ENCODE results near the gene ITGA8.
A peak's percentile ranks its signal among the peaks of the same experiment; 100 is the strongest.
"Not testable (repeated sequence)": the region's sequence is repeated elsewhere in the genome, so short reads cannot be mapped to it uniquely, and the experiment has no call there.

Gene ITGA8

GRCh38 chr10:15719899-15720634 lies at the start of gene ITGA8:
Gene ITGA8, minus strand, starts transcription at chr10:15719922. Its CDS starts 151 bp downstream, at chr10:15719771.
- peak; percentile 15 for DNase-seq
- in situ Hi-C loops (cut with HindIII; ENCODE audit: low pct_ligation_motif_present, low pct_unique_long_range_greater_than_20kb, low sequenced_read_pairs) = no loop called here

GRCh38 chr10:15764892-15765454 lies 45.3 kb upstream of the ITGA8 start:
- in situ Hi-C loops (cut with HindIII; ENCODE audit: low pct_ligation_motif_present, low pct_unique_long_range_greater_than_20kb, low sequenced_read_pairs) = no loop called here
- no peak for DNase-seq

- DNase-seq = no peak
- in situ Hi-C loops (cut with HindIII; ENCODE audit: low pct_ligation_motif_present, low pct_unique_long_range_greater_than_20kb, low sequenced_read_pairs) = no loop called here
Observed at GRCh38 chr10:15763006-15763405, 43.3 kb upstream of the ITGA8 start.

- in situ Hi-C loops (cut with HindIII; ENCODE audit: low pct_ligation_motif_present, low pct_unique_long_range_greater_than_20kb, low sequenced_read_pairs); DNase-seq: not testable (repeated sequence)
Observed at GRCh38 chr10:15762239-15762638, 42.5 kb upstream of the ITGA8 start.

GRCh38 chr10:15761224-15761623 lies 41.5 kb upstream of the ITGA8 start:
- in situ Hi-C loops (cut with HindIII; ENCODE audit: low pct_ligation_motif_present, low pct_unique_long_range_greater_than_20kb, low sequenced_read_pairs) = not testable (repeated sequence)

GRCh38 chr10:15760681-15761080 lies 41.0 kb upstream of the ITGA8 start:
- DNase-seq = no peak
- in situ Hi-C loops (cut with HindIII; ENCODE audit: low pct_ligation_motif_present, low pct_unique_long_range_greater_than_20kb, low sequenced_read_pairs) = no loop called here

More at GRCh38 chr10:15761224-15761623, 41.5 kb upstream of the ITGA8 start:
- DNase-seq = not testable (repeated sequence)

- in situ Hi-C loops (cut with HindIII; ENCODE audit: low pct_ligation_motif_present, low pct_unique_long_range_greater_than_20kb, low sequenced_read_pairs) = no loop called here
- no peak for DNase-seq
Observed at GRCh38 chr10:15759265-15759664, 39.5 kb upstream of the ITGA8 start.

GRCh38 chr10:15758618-15759017 lies 38.9 kb upstream of the ITGA8 start:
- in situ Hi-C loops (cut with HindIII; ENCODE audit: low pct_ligation_motif_present, low pct_unique_long_range_greater_than_20kb, low sequenced_read_pairs) = no loop called here
- no peak for DNase-seq

- no peak for DNase-seq
- in situ Hi-C loops (cut with HindIII; ENCODE audit: low pct_ligation_motif_present, low pct_unique_long_range_greater_than_20kb, low sequenced_read_pairs) = no loop called here
Observed at GRCh38 chr10:15754937-15755336, 35.2 kb upstream of the ITGA8 start.

GRCh38 chr10:15751046-15751445 lies 31.3 kb upstream of the ITGA8 start:
- no peak for DNase-seq
- in situ Hi-C loops (cut with HindIII; ENCODE audit: low pct_ligation_motif_present, low pct_unique_long_range_greater_than_20kb, low sequenced_read_pairs) = no loop called here

GRCh38 chr10:15748126-15748525 lies 28.4 kb upstream of the ITGA8 start:
- no peak for DNase-seq
- in situ Hi-C loops (cut with HindIII; ENCODE audit: low pct_ligation_motif_present, low pct_unique_long_range_greater_than_20kb, low sequenced_read_pairs) = no loop called here

- DNase-seq = no peak
- in situ Hi-C loops (cut with HindIII; ENCODE audit: low pct_ligation_motif_present, low pct_unique_long_range_greater_than_20kb, low sequenced_read_pairs) = no loop called here
Observed at GRCh38 chr10:15747632-15748031, 27.9 kb upstream of the ITGA8 start.

GRCh38 chr10:15745751-15746150 lies 26.0 kb upstream of the ITGA8 start:
- no peak for DNase-seq
- in situ Hi-C loops (cut with HindIII; ENCODE audit: low pct_ligation_motif_present, low pct_unique_long_range_greater_than_20kb, low sequenced_read_pairs) = no loop called here

- DNase-seq = peak; percentile 47
- in situ Hi-C loops (cut with HindIII; ENCODE audit: low pct_ligation_motif_present, low pct_unique_long_range_greater_than_20kb, low sequenced_read_pairs) = no loop called here
Observed at GRCh38 chr10:15744217-15744865, 24.6 kb upstream of the ITGA8 start.

GRCh38 chr10:15743443-15743842 lies 23.7 kb upstream of the ITGA8 start:
- no peak for DNase-seq
- in situ Hi-C loops (cut with HindIII; ENCODE audit: low pct_ligation_motif_present, low pct_unique_long_range_greater_than_20kb, low sequenced_read_pairs) = no loop called here

GRCh38 chr10:15742836-15743235 lies 23.1 kb upstream of the ITGA8 start:
- no peak for DNase-seq
- in situ Hi-C loops (cut with HindIII; ENCODE audit: low pct_ligation_motif_present, low pct_unique_long_range_greater_than_20kb, low sequenced_read_pairs) = no loop called here

GRCh38 chr10:15742102-15742501 lies 22.4 kb upstream of the ITGA8 start:
- in situ Hi-C loops (cut with HindIII; ENCODE audit: low pct_ligation_motif_present, low pct_unique_long_range_greater_than_20kb, low sequenced_read_pairs) = no loop called here
- DNase-seq = no peak

- no peak for DNase-seq
- in situ Hi-C loops (cut with HindIII; ENCODE audit: low pct_ligation_motif_present, low pct_unique_long_range_greater_than_20kb, low sequenced_read_pairs) = no loop called here
Observed at GRCh38 chr10:15741581-15741980, 21.9 kb upstream of the ITGA8 start.

- no peak for DNase-seq
- in situ Hi-C loops (cut with HindIII; ENCODE audit: low pct_ligation_motif_present, low pct_unique_long_range_greater_than_20kb, low sequenced_read_pairs) = no loop called here
Observed at GRCh38 chr10:15740261-15740660, 20.5 kb upstream of the ITGA8 start.

All from ACHN (cell line).